HG03571 (cell line): ENCODE results near the gene SUMO1.

Experiments
- ATAC-seq: cut with Tn5 transposase; IDR thresholded peaks from one replicate; pipeline ENCODE4 v1.9.1; 2021; ENCODE audit not compliant: unreplicated experiment

The SUMO1 gene

GRCh38 chr2:202157211-202157990, 81.0 kb downstream of the SUMO1 start:
- no peak for ATAC-seq
